ENCODE measurements around the gene EYS.

EYS gene

DNA sequence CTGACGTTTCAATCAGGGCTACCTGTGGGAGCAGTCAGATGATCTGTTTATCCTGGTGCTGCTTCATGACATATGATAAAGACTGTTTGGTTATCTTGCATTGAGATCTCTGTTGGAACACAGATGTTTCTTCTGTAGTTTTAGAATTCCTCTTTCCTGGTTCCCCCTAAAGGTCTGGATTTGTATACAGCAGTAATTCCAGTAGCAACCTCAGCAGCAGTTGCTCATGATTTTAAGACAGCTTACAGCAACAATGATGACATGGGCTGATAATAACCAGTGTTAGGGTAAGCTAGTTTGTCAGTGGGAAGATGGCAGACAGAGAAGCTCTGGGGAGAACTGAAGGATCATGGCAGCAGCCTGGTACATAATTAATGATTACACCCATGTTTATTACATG lies 1632.0 kb downstream of the EYS start:
- DNase-seq (ENCODE audit: low spot score), result no peak
- H3K4me3 ChIP-seq, result no peak overlapping the region
- TF ChIP-seq, protein P1, sequence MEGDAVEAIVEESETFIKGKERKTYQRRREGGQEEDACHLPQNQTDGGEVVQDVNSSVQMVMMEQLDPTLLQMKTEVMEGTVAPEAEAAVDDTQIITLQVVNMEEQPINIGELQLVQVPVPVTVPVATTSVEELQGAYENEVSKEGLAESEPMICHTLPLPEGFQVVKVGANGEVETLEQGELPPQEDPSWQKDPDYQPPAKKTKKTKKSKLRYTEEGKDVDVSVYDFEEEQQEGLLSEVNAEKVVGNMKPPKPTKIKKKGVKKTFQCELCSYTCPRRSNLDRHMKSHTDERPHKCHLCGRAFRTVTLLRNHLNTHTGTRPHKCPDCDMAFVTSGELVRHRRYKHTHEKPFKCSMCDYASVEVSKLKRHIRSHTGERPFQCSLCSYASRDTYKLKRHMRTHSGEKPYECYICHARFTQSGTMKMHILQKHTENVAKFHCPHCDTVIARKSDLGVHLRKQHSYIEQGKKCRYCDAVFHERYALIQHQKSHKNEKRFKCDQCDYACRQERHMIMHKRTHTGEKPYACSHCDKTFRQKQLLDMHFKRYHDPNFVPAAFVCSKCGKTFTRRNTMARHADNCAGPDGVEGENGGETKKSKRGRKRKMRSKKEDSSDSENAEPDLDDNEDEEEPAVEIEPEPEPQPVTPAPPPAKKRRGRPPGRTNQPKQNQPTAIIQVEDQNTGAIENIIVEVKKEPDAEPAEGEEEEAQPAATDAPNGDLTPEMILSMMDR (IDR thresholded peaks at IDR 0.05), result no peak

DNA sequence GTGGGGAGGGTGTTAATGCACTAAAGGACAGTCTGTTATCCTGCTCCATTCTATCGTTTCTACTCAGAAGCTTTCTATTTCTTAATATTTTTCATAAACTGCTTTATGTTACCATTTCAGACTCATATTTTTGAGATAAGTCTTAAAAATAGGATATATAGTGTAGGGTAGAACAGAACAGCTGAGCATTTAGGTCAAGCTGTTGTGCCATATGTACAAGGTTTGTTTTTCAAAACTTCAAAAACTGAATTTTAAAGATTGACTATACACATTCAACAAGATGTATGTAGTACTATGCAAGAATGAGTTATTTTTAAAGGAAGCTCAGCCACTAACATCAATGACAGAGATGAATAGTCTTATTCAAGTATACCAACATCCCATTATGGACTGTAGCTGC lies 1634.3 kb downstream of the EYS start:
- TF ChIP-seq, protein P1 (IDR thresholded peaks at IDR 0.05), result no peak
- no peak for DNase-seq (ENCODE audit: low spot score)
- no peak overlapping the region for H3K4me3 ChIP-seq
- H3K27ac ChIP-seq, result no peak overlapping the region

More for the DNA sequence above, 1632.0 kb downstream of the EYS start:
- H3K27ac ChIP-seq, result no peak overlapping the region

DNA sequence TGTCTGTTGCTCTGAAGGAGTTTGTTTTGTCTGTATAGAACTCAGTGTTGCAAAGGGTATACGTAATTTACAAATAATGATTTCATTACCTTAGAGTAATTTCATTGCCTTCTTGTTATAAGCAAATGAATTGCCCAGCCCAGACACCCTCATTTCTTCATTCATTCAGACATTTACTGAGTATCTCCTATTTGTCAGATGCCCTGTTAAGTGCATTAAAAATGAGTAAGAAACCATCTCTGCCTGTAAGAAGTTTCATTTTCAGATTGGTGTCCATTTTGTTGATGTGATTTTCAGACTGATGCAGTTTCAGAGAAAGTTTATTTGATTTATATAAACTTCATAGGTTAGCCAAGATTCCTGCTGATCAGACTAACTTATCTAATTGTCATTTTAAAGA lies 1642.1 kb downstream of the EYS start:
- TF ChIP-seq, protein P1 (IDR thresholded peaks at IDR 0.05), result no peak
- no peak for DNase-seq (ENCODE audit: low spot score)
- H3K4me3 ChIP-seq, result no peak overlapping the region
- H3K27ac ChIP-seq, result no peak overlapping the region

DNA sequence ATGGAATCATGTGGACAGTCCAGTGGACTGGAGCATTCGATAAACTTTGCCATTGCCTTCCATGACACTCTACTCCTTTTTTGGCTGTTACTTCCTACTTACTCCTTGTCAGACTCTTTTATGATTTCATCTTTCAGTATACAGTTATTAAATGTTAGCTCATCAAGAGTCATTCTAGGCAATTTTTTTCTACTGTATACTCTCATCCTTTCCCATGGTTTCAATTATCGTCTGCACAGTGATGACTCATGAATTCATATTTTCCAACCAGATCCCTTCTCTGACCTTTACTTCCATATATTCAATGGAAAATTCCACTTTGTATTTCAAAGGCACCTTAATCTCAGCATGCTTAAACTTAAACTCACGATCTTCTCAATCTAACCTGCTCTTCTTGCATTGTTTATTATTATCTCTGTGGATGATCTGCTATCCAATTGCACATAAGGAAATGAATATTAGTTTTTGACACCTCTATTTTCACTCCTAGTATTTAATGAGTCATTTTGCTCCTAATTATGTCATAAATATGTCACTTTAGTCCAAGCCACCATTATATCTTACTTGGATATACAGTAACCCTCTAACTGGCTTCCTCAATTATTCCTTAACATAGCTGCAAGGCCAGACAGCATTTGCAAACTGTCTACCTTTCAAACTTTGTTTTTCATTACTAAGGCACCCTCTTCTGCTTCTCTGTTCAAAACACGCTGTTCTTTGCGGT lies 1643.9 kb downstream of the EYS start:
- TF ChIP-seq, protein P1 (IDR thresholded peaks at IDR 0.05), result no peak

DNA sequence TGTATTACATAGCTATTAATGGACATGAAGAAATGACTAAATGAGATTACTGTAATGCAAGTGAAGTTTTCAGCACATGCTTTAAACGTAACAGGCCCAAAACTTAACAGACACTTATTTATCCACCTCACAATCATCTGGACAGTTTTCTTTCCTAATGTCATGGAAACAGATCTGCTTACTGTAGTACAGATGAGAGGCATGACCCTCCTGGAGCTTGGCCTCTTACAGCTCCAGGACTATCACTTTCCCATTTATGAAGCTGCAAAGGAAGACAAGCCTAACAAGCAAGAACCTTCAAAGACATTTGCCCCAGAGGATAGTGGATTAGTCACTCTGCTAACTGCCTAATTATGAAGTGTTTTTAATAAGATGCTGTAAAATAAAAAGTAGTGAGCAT lies 1652.2 kb downstream of the EYS start:
- Histone ChIP-seq H3K27ac (no peak overlapping the region), H3K4me3 (no peak overlapping the region)
- no peak for DNase-seq (ENCODE audit: low spot score)
- TF ChIP-seq, protein P1 (IDR thresholded peaks at IDR 0.05), result no peak

More for the DNA sequence above, 1643.9 kb downstream of the EYS start:
- Histone ChIP-seq H3K27ac (no peak overlapping the region), H3K4me3 (no peak overlapping the region)
- no peak for DNase-seq (ENCODE audit: low spot score)

DNA sequence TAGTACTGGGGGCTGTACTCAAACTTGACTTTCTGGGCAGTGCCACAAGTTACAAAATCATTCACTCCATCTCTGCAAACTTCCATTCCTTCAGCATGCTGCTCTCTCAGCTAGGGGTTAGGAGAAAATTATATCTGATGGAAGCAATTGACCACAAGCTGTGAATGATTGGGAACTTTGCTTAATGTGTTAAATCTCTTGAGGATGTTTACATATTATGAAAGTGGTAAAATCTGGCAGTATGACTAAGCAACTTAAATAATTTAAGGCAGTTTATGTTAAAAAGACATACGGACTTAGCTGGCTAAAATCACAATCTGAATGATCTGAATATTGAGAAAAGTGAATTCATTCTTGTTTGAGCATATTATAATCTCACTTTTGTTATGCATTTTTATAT lies 1656.4 kb downstream of the EYS start:
- TF ChIP-seq, protein P1 (IDR thresholded peaks at IDR 0.05), result no peak
- Histone ChIP-seq H3K4me3 (no peak overlapping the region), H3K27ac (no peak overlapping the region)
- no peak for DNase-seq (ENCODE audit: low spot score)

DNA sequence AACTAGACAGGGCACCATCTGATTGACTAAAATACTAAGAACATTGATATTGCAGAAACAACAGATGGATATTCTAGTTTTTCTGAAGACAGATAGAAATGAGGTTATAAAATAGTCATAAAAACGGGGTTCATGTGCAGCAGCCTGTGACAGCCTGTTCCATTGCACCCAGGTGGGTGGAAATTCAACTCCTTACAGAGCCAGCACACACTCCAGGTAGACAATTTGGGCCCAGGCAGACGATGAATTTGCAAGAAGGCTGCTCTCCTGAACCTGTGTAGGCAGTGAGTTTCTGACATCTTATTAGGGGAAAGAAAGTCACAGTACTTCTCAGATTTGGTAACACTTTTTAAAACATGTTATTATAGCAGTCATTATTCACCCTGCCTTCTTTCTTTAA lies 1657.3 kb downstream of the EYS start:
- TF ChIP-seq, protein P1 (IDR thresholded peaks at IDR 0.05), result no peak
- no peak overlapping the region for H3K27ac ChIP-seq
- DNase-seq (ENCODE audit: low spot score), result no peak
- H3K4me3 ChIP-seq, result no peak overlapping the region
